Gastroesophageal sphincter (tissue), 3 donors: ENCODE data around the gene ETS1.

Experiments used
- EP300 ChIP-seq: sonication (generic); formaldehyde crosslinking; IDR thresholded peaks from one replicate; pipeline ENCODE4 v1.6.1; 2017; ENCODE audit warnings: antibody characterized with exemption, mild to moderate bottlenecking
- POLR2A ChIP-seq, 2 donors: fragments of 450-650 bp; IDR thresholded peaks; one replicate each; pipeline ENCODE4 v1.6.1; 2017; ENCODE audit warnings: antibody characterized with exemption in 2 of 2, mild to moderate bottlenecking in 2 of 2, moderate library complexity in 1 of 2
- TF ChIP-seq, protein P1 (sequence below), 4 experiments: fragments of 200-600 bp in 2 of 4; fragments of 450-650 bp in 2 of 4; sonication (generic) in 1 of 4; IDR thresholded peaks; one replicate each; pipeline ENCODE4 v1.5.1; 2017 to 2019; ENCODE audit warnings: antibody characterized with exemption in 4 of 4, mild to moderate bottlenecking in 2 of 4, moderate library complexity in 2 of 4

DNA sequence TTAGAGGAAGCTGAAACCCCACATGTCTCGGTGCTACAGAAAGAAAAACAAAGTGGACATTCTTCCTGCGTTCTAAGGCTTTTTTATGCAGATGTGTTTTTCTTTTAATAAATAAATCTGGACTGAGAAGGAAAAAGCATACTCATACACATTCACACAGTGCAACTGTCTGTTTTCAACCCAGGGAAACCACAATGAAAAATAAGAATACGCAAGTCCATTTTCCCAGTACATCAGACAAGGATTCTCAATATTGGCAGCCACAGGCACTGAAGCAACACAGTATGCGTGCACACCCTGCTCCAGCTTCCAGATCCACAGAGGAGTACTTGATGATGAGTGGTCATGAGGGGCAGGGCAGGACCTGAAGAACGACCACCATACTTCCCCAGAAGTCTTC, 86.9 kb downstream of the ETS1 start:
- TF ChIP-seq, protein P1, sequence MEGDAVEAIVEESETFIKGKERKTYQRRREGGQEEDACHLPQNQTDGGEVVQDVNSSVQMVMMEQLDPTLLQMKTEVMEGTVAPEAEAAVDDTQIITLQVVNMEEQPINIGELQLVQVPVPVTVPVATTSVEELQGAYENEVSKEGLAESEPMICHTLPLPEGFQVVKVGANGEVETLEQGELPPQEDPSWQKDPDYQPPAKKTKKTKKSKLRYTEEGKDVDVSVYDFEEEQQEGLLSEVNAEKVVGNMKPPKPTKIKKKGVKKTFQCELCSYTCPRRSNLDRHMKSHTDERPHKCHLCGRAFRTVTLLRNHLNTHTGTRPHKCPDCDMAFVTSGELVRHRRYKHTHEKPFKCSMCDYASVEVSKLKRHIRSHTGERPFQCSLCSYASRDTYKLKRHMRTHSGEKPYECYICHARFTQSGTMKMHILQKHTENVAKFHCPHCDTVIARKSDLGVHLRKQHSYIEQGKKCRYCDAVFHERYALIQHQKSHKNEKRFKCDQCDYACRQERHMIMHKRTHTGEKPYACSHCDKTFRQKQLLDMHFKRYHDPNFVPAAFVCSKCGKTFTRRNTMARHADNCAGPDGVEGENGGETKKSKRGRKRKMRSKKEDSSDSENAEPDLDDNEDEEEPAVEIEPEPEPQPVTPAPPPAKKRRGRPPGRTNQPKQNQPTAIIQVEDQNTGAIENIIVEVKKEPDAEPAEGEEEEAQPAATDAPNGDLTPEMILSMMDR (IDR thresholded peaks at IDR 0.05): no peak
- TF ChIP-seq POLR2A (IDR thresholded peaks at IDR 0.05): no peak
- no peak for TF ChIP-seq EP300
